LNCaP clone FGC (cell line): ENCODE measurements around the gene GRK6.

ENCODE experiments used
- DNase-seq: peaks from one replicate; pipeline ENCODE4 v3.0.0-alpha.2; 2011; ENCODE audit warnings: low read depth
- H3K4me3 ChIP-seq: 2 replicates; pipeline ENCODE4 v1.5.1; 2011; ENCODE audit warnings: mild to moderate bottlenecking, low read depth, low read length, control low read depth
- TF ChIP-seq, protein P1 (sequence below): IDR thresholded peaks from 2 replicates; pipeline ENCODE4 v1.5.1; 2012; ENCODE audit warnings: mild to moderate bottlenecking; ENCODE audit not compliant: control insufficient read depth, insufficient read depth; ENCODE audit errors: extremely low read depth

Gene GRK6

DNA sequence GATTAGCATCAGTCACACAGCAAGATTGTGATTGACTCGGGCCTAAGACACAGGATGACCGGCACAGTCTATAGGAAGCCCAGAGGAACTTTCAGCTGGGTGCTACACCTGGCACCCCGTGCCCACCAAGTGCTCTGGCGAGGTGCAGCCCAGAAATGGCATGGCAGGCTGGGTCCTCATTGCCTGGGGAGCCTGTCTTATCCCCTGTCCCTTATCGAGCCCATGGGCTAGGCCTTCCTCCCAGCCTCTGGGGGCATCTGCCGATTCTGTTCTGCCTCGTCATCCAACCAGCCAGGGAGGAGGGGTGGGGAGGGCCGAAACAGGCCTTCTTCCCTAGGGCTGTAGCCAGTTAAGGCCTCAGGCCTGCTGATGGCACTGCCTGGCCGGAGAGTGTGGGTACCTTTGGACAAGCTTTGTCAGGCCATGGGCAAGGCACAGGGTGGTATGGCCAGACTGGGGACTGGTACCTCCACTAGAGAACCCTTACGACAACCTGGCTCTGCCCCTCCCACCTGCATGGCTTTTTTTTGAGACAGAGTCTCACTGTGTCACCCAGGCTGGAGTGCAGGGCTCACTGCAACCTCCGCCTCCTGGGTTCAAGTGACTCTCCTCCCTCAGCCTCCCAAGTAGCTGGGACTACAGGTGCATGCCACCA is 1.6 kb downstream of the GRK6 start:
- TF ChIP-seq, protein P1, sequence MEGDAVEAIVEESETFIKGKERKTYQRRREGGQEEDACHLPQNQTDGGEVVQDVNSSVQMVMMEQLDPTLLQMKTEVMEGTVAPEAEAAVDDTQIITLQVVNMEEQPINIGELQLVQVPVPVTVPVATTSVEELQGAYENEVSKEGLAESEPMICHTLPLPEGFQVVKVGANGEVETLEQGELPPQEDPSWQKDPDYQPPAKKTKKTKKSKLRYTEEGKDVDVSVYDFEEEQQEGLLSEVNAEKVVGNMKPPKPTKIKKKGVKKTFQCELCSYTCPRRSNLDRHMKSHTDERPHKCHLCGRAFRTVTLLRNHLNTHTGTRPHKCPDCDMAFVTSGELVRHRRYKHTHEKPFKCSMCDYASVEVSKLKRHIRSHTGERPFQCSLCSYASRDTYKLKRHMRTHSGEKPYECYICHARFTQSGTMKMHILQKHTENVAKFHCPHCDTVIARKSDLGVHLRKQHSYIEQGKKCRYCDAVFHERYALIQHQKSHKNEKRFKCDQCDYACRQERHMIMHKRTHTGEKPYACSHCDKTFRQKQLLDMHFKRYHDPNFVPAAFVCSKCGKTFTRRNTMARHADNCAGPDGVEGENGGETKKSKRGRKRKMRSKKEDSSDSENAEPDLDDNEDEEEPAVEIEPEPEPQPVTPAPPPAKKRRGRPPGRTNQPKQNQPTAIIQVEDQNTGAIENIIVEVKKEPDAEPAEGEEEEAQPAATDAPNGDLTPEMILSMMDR = no peak
- peak overlapping the region; percentile 77 for H3K4me3 ChIP-seq
- no peak for DNase-seq

DNA sequence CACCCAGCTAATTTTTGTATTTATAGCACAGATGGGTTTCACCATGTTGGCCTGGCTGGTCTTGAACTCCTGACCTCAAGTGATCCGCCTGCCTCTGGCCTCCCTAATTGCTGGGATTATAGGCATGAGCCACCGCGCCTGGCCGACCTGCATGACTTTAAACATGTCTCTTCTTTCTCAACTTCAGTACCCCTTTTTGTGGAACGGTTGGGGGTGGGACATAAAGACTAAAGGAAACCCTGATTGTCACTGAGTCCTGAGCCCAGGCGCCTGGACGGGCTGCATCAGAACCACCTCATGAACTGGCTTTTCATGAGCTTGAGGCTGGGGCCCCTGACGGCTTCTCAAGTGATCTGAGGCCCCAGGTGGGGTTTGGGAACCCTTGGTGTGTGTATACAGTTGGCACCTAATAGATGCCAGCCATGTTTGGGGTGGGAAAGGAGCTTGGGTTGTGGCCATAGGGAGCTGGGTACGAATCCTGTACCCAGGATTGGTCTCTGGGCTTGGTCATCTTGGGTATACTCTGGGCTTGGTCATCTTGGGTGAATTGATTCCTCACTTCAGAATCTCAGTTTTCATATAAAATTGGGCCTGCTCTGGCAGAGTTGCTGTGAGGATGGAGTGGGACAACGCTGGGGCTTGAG is 2.2 kb downstream of the GRK6 start:
- TF ChIP-seq, protein P1 = no peak
- DNase-seq = no peak
- H3K4me3 ChIP-seq = no peak overlapping the region

DNA sequence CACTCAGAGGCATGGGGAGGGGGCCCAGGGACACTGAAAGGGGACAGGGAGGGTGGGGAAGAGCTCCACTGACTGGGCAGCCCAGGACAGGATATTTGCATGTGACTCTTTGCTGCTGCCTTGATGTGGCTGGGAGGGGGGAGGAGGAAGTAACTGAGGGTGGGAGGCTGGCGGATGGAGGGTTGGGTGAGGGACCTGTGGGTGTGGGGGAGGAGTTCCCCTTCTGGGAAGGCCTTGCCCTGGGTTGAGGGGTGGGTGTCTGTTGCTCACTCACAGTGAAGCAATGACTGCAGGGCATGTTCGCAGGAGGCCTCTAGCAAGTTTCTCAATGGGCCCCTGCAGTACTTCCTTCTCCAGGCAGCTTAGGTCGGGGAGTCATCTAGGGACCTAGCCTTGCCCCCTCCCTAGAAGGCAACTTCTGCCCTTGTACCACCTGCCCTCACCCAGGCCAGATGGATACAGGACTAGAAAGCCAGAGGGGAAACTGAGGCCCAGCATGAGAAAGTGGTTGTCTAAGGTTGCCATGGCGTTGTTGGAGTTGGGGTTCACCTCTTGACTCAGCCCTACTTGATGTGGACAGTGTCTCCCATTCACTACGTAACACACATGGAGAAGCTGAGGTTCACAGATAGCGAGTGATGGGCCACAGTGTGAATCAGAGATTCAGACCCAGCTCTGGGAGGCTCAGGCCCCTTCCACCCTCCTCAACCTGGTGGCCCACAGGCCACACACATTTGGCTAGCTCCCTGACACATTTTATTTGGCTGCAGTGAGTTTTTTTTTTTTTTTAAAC is 3.0 kb downstream of the GRK6 start:
- DNase-seq = no peak
- H3K4me3 ChIP-seq = no peak overlapping the region
- TF ChIP-seq, protein P1 = no peak

DNA sequence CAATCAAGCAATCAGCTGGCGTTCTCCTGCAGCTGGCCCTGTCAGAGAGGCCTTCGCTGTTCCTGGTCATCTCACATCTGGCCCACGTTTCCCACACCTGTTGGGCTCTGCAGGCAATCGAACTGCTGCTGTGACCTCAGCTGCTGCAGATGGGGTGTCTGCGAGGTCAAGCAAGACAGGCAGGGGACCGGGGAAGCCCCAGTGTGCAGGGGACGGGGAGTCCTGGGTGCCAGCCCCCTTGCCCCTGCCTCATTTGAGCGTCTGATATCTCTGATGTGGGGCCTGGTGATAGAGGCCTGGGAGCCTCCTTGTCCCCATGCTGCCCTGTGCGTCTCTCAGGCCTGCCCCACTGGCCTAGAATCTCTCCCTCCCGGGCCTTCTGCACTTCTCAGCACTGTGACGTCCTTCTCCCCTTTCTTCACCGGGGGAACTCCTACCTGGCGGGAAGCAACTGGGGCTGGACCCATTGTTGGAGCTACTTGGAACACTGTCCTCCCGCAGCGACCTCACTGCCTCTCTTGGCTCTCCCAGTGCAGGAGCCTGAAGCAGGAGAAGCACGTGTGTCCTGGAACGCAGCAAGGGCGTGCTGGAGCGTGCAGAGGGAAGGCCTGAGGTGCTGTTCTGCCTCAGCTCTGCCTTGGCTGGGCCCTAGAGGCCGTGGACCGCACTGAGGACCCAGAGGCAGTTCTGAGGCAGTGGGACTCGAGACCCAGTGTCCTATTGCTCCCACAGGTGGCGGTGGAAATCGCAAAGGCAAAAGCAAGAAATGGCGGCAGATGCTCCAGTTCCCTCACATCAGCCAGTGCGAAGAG is 3.9 kb downstream of the GRK6 start:
- no peak overlapping the region for H3K4me3 ChIP-seq
- TF ChIP-seq, protein P1 = no peak
- DNase-seq = no peak

DNA sequence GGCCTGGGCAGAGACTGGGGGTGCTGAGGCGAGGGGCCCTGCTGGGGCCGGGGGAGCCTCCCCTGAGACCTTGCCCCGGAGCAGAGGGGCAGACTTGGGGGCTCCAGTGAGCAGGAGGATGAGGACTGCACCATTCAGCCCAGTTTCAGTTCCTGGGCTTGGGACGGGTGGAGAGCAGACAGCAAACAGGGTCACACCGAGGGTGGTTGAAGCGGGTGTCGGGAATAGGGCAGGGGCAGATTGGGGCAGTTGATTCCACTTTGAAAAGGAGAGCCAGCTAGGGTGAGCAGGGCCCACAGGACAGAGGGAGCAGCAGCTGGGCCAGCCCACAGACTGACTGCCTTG is 4.5 kb downstream of the GRK6 start:
- no peak for DNase-seq
- no peak overlapping the region for H3K4me3 ChIP-seq
- TF ChIP-seq, protein P1 = no peak

DNA sequence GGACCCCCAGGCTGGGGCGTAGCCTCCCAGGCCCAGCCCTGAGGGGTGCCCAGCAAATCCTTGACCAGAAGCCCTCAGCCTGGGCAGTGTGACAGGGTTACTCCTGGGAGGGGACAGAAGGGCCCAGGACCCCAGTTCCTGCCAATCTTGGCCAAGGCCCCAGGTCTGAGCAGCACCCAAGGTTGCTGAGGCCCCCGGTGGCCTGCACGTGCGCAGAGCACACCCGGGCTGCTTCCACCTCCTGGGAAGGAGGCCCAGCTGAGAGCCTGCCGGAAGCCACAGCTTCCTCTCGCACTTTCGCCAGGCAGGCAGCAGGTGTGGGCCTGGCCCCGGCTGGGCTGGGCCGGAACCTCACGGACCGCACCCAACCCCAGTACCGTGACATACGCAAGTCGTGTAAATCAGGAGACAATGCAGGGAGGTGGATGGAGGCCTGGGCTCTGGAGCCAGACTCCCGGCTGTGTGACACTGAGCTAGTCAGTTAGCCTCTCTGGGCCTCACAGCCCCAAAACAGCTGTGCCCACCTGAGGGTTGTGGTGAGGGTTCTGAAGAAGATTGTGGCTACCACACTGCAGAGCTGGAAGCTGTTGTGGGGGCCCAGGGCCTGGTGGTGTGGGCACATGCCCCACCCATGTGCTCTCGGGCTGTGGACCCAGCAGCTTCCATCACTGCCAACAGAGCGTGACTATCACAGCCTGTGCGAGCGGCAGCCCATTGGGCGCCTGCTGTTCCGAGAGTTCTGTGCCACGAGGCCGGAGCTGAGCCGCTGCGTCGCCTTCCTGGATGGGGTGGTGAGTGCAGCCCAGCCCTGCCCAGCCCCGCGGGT is 5.1 kb downstream of the GRK6 start:
- DNase-seq = no peak
- H3K4me3 ChIP-seq = no peak overlapping the region
- TF ChIP-seq, protein P1 = no peak
